Measurements from ENCODE around the gene RELN. TPM values are rescaled to one million over a fixed set of nuclear protein-coding genes. Genes with fewer than 3 reads are reported as not detected.

Gene RELN
- total RNA-seq, 1 donor from 2014 or later: 0.11 TPM

DNA sequence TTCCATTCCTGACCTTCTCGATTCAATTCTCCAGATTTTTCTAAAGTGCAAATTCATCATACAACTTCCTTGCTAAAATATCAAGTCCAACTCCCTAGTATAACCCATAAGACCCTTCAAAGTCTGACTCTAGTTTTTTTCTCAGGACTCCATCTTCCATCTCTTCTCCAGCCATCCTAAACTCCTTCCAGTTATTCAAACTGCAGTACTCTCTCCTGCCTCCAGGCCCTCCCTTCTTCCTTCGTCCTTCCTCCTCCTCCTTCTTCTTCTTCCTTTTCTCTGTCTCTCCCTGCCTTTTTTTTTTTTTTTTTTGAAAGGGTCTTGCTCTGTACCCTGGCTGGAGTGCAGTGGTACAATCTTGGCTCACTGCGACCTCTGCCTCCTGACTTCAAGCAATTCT, 111.9 kb downstream of the RELN start:
- no peaks in the 10 kb centered on the region for H3K36me3 ChIP-seq
- DNase-seq (ENCODE audit: low spot score in 2 of 2): no peak
- H3K9me3 ChIP-seq: no peaks in the 10 kb centered on the region
- H3K27me3 ChIP-seq: no peaks in the 10 kb centered on the region
- H3K4me3 ChIP-seq: no peak overlapping the region
- H3K4me1 ChIP-seq: no peaks in the 10 kb centered on the region
- intact Hi-C loops (cut with DNase I): no loop called here
- TF ChIP-seq, protein P1, sequence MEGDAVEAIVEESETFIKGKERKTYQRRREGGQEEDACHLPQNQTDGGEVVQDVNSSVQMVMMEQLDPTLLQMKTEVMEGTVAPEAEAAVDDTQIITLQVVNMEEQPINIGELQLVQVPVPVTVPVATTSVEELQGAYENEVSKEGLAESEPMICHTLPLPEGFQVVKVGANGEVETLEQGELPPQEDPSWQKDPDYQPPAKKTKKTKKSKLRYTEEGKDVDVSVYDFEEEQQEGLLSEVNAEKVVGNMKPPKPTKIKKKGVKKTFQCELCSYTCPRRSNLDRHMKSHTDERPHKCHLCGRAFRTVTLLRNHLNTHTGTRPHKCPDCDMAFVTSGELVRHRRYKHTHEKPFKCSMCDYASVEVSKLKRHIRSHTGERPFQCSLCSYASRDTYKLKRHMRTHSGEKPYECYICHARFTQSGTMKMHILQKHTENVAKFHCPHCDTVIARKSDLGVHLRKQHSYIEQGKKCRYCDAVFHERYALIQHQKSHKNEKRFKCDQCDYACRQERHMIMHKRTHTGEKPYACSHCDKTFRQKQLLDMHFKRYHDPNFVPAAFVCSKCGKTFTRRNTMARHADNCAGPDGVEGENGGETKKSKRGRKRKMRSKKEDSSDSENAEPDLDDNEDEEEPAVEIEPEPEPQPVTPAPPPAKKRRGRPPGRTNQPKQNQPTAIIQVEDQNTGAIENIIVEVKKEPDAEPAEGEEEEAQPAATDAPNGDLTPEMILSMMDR (IDR thresholded peaks at IDR 0.05): no peak
- H3K27ac ChIP-seq: no peak overlapping the region

DNA sequence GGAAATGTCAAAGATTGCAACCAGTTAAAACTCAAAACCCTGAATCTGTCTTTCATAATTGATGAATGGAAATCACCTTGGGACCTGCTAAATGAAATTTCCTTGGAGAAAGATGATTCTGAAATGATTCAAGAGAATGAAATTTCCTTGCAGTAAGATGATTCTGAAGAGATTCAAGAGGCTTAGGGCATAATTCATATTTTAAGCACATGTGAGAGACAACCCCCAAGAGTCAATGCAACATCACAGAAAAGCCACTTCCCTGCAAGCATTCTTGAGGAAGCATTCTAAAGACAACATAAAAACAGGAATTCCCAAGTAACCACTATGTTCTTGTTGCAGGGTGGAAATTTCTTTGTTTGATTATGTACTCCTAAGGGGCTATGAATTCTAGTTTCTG, 113.7 kb downstream of the RELN start:
- TF ChIP-seq, protein P1 (IDR thresholded peaks at IDR 0.05): no peak
- intact Hi-C loops (cut with DNase I): no loop called here
- H3K27me3 ChIP-seq: no peaks in the 10 kb centered on the region
- H3K4me3 ChIP-seq: no peak overlapping the region
- H3K27ac ChIP-seq: no peak overlapping the region
- no peaks in the 10 kb centered on the region for H3K4me1 ChIP-seq
- no peaks in the 10 kb centered on the region for H3K36me3 ChIP-seq
- H3K9me3 ChIP-seq: no peaks in the 10 kb centered on the region
- DNase-seq (ENCODE audit: low spot score in 2 of 2): no peak

- DNase-seq (ENCODE audit: low spot score in 2 of 2): no peak
- no peaks in the 10 kb centered on the region for H3K27me3 ChIP-seq
- TF ChIP-seq, protein P1 (IDR thresholded peaks at IDR 0.05): no peak
- no peak overlapping the region for H3K4me3 ChIP-seq
- no peaks in the 10 kb centered on the region for H3K9me3 ChIP-seq
- no peak overlapping the region for H3K27ac ChIP-seq
- H3K4me1 ChIP-seq: no peaks in the 10 kb centered on the region
- H3K36me3 ChIP-seq: no peaks in the 10 kb centered on the region
- intact Hi-C loops (cut with DNase I): no loop called here
Observed at GRCh38 chr7:103871473-103871872, 118.0 kb downstream of the RELN start.

- Histone ChIP-seq H3K9me3 (no peaks in the 10 kb centered on the region), H3K4me3 (no peak overlapping the region), H3K27me3 (no peaks in the 10 kb centered on the region), H3K27ac (no peak overlapping the region), H3K36me3 (no peaks in the 10 kb centered on the region), H3K4me1 (no peaks in the 10 kb centered on the region)
- DNase-seq (ENCODE audit: low spot score in 2 of 2): no peak
- intact Hi-C loops (cut with DNase I): no loop called here
- TF ChIP-seq, protein P1 (IDR thresholded peaks at IDR 0.05): no peak
Observed at GRCh38 chr7:103870664-103871063, 118.8 kb downstream of the RELN start.

DNA sequence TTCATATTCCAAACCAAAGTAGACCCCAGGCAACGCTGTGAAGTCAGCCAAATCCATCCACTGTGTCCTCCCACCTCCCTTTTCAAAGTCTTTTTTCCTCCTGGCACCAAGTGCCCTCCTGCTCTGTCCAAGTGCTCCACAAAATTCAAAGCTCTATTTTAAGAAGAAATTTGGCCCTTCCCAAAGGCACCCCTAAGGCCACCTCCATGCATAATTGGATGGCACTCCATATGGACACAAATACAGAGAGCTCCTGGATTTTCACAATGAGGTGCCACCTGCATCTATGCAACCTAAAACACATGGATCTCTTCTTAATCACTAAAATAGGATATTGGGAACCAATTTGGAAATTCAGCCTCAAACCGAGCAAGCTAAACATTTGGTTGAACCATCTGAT, 121.6 kb downstream of the RELN start:
- no peak overlapping the region for H3K27ac ChIP-seq
- no peak overlapping the region for H3K4me3 ChIP-seq
- TF ChIP-seq, protein P1 (IDR thresholded peaks at IDR 0.05): no peak

GRCh38 chr7:103866919-103867318, 122.5 kb downstream of the RELN start:
- Histone ChIP-seq H3K27ac (no peak overlapping the region), H3K4me1 (no peaks in the 10 kb centered on the region), H3K36me3 (no peaks in the 10 kb centered on the region), H3K27me3 (no peaks in the 10 kb centered on the region), H3K9me3 (no peaks in the 10 kb centered on the region), H3K4me3 (no peak overlapping the region)
- TF ChIP-seq, protein P1 (IDR thresholded peaks at IDR 0.05): no peak
- DNase-seq (ENCODE audit: low spot score in 2 of 2): no peak
- intact Hi-C loops (cut with DNase I): no loop called here

More for the DNA sequence above, 121.6 kb downstream of the RELN start:
- H3K36me3 ChIP-seq: no peaks in the 10 kb centered on the region
- intact Hi-C loops (cut with DNase I): no loop called here
- H3K27me3 ChIP-seq: no peaks in the 10 kb centered on the region
- H3K9me3 ChIP-seq: no peaks in the 10 kb centered on the region
- H3K4me1 ChIP-seq: no peaks in the 10 kb centered on the region
- DNase-seq (ENCODE audit: low spot score in 2 of 2): no peak
